Thymus (tissue), 11 donors: Measurements from ENCODE around the gene PDGFRB. TPM values are rescaled to one million over a fixed set of nuclear protein-coding genes. Genes with fewer than 3 reads are reported as not detected.

Experiments
- DNase-seq, 9 donors: peaks; one replicate each; pipeline ENCODE4 v3.0.0-alpha.2; 2013; ENCODE audit warnings: low spot score in 9 of 9, low read depth in 6 of 9, missing footprints in 1 of 9
- H3K27ac ChIP-seq, 2 donors: one replicate each; pipeline ENCODE4 v1.5.1; 2013; ENCODE audit warnings: control low read depth in 1 of 2, low read depth in 1 of 2, low read length in 1 of 2, mild to moderate bottlenecking in 1 of 2, moderate library complexity in 1 of 2
- H3K27me3 ChIP-seq, 2 donors: one replicate each; pipeline ENCODE4 v1.5.1; 2013; ENCODE audit warnings: low read length in 1 of 2; ENCODE audit not compliant: control insufficient read depth in 2 of 2, insufficient read depth in 1 of 2
- H3K36me3 ChIP-seq, 2 donors: one replicate each; pipeline ENCODE4 v1.5.1; 2013; ENCODE audit warnings: low read length in 1 of 2, mild to moderate bottlenecking in 1 of 2, moderate library complexity in 1 of 2; ENCODE audit not compliant: control insufficient read depth in 2 of 2, insufficient read depth in 2 of 2
- H3K4me1 ChIP-seq, 2 donors: one replicate each; pipeline ENCODE4 v1.5.1; 2013; ENCODE audit warnings: low read length in 2 of 2; ENCODE audit not compliant: control insufficient read depth in 2 of 2, insufficient read depth in 2 of 2
- H3K4me3 ChIP-seq, 2 donors: one replicate each; pipeline ENCODE4 v1.5.1; 2013; ENCODE audit warnings: low read length in 2 of 2, control low read depth in 1 of 2, mild to moderate bottlenecking in 1 of 2
- H3K9me3 ChIP-seq, 2 donors: one replicate each; pipeline ENCODE4 v1.5.1; 2013; ENCODE audit warnings: low read length in 1 of 2, mild to moderate bottlenecking in 1 of 2; ENCODE audit not compliant: control insufficient read depth in 2 of 2, insufficient read depth in 1 of 2
- WGBS: extraction: QIAGEN DNeasy Blood & Tissue Kit; methylation state at CpG from one replicate; pipeline ENCODE4 v1.1.7; 2013; 5-methylcytosine and 5-hydroxymethylcytosine counted together
- polyA plus RNA-seq: library from polyadenylated mRNA; stranded (reverse); fragments of 200-250 nt; gene quantifications from one replicate; pipeline ENCODE4 v1.2.3, GENCODE V29; 2013
- total RNA-seq: library from RNA; stranded (reverse); fragments of 120-200 nt; gene quantifications from one replicate; pipeline ENCODE4 v1.2.4, GENCODE V29; 2013
- donor health status: healthy.

PDGFRB gene
- total and polyA plus RNA-seq, 2 donors: 6.0 to 8.6 TPM

DNA sequence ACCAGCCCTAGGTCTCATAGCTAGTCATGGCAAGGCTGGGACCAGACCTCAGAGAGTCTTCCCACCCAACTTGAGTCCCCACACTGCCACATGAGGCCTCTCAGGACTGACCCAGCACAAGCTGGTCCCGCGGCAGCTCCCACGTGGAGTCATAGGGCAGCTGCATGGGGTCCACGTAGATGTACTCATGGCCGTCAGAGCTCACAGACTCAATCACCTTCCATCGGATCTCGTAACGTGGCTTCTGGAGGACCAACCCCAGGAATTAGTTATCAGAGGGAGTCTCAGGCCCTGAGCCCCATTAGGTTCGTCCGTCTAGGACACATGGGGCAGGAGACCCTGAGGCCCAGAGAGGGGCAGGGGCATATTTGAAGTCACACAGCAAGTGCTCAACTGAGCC, 30.3 kb downstream of the PDGFRB start:
- WGBS: 97% methylated on average over 10 of the region's 10 CpGs
- Histone ChIP-seq H3K27ac (no peak overlapping the region), H3K27me3 (no peaks in the 10 kb centered on the region), H3K4me1 (no peaks in the 10 kb centered on the region), H3K36me3 (no peaks in the 10 kb centered on the region), H3K4me3 (no peak overlapping the region), H3K9me3 (no peaks in the 10 kb centered on the region)
- no peak for DNase-seq

DNA sequence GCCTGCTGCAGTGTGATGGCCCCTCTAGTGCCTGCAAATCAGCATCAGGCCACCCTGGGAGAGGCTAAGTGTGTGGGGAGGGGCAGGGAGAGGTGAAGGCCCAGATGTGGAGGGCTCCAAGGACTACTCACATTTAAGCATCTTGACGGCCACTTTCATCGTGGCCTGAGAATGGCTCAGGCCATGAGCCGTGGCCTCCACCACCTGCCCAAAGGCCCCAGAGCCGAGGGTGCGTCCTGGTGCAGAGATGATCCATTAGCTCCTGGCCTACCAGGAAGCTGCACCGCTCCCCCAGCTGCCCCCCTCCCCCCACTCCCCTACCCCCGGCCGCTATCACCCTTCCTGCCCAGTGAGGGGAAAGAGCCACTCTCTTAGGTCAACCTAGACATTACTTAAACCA, 31.0 kb downstream of the PDGFRB start:
- H3K27me3 ChIP-seq: no peaks in the 10 kb centered on the region
- no peak for DNase-seq
- H3K4me1 ChIP-seq: no peaks in the 10 kb centered on the region
- no peak overlapping the region for H3K27ac ChIP-seq
- no peaks in the 10 kb centered on the region for H3K9me3 ChIP-seq
- H3K4me3 ChIP-seq: no peak overlapping the region
- 93% methylated on average over 8 of the region's 8 CpGs for WGBS
- no peaks in the 10 kb centered on the region for H3K36me3 ChIP-seq

DNA sequence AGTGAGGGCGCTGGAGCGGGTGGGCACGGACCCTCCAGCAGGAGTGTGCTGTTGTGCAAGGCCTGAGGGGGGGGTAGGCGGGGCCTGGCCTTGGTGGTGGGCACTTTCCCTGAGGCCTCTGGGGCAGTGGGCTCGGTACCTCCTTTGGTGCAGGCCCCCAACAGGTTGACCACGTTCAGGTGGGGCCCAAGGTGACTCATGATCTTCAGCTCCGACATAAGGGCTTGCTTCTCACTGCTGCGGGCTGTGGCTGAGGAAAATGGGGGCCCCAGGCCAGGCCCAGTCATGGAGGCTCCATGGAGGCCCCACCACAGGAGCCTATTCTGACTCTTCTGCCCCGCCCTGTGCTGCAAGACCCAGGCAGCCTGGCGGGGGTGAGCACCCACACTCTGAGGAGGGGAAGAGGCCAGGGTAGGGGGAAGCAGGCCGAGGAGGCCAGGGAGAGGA, 31.5 kb downstream of the PDGFRB start:
- H3K36me3 ChIP-seq: no peaks in the 10 kb centered on the region
- H3K9me3 ChIP-seq: no peaks in the 10 kb centered on the region
- H3K4me1 ChIP-seq: no peaks in the 10 kb centered on the region
- WGBS: 91% methylated on average over 11 of the region's 11 CpGs
- no peaks in the 10 kb centered on the region for H3K27me3 ChIP-seq
- DNase-seq: no peak
- no peak overlapping the region for H3K27ac ChIP-seq
- no peak overlapping the region for H3K4me3 ChIP-seq

DNA sequence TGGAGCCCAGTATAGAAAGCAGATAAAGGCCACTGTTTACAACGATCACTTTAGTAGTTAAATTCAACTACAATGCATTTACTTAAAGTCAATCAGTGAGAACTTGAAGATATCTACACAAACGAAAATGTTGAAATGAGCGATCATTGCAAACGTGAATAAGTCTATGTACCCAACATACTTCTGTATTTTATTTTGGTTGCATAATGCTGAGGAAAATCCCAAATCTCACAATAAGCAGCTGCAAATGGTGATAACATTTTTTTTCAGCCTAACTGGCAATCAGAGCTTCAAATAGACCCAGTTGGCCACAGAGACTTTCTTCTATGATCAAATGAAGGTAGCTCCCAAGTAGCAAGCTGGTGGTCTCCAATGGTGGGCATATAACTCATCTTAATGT, 32.1 kb downstream of the PDGFRB start:
- H3K9me3 ChIP-seq: no peaks in the 10 kb centered on the region
- WGBS: 89% methylated on average over 4 of the region's 4 CpGs
- H3K27me3 ChIP-seq: no peaks in the 10 kb centered on the region
- no peak overlapping the region for H3K4me3 ChIP-seq
- no peaks in the 10 kb centered on the region for H3K4me1 ChIP-seq
- H3K36me3 ChIP-seq: no peaks in the 10 kb centered on the region
- no peak for DNase-seq
- H3K27ac ChIP-seq: no peak overlapping the region

DNA sequence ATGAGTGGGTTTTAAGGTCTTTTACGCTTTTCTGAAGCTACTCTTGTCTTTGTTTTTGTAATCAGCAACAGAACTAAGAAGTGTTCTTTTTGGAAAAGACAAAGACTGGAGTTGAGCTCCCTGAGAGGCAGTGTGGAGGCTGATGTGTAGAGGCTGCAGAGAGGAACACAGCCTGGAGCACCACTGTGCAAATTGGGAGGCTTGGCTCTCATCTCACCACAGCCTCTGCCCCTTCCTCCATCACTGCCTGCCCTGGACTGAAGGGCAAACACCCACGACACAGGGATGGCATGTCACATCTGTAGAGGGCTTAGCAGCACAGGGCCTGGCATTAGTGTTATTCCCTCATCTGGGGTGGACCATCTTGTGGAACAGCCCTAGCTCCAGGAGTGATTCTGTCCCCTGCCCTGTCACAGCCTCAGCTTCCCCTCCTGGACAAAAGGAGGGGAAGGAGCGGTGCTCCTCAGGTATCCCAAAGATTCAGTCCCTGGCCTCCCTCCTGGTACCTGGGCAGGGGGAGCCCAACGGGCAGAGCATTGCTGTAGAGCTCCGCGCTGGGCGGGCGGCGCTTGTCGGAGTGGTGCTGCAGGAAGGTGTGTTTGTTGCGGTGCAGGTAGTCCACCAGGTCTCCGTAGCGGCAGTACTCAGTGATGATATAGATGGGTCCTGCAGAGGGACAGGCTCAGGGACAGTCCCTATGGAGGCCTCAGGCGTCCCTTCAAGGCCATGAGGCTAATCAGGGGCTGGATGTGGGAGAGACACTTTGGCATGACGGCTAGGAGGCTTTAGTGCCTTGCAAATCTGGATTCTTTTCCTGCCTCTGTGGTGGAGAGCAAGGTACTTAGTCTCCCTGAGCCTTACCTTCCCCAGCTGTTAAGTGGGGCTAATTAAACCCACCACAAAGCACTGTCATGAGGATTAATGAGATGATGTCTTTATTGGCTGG, 32.8 kb downstream of the PDGFRB start:
- no peak overlapping the region for H3K27ac ChIP-seq
- no peak overlapping the region for H3K4me3 ChIP-seq
- DNase-seq: no peak
- no peaks in the 10 kb centered on the region for H3K4me1 ChIP-seq
- no peaks in the 10 kb centered on the region for H3K27me3 ChIP-seq
- H3K36me3 ChIP-seq: no peaks in the 10 kb centered on the region
- WGBS: 96% methylated on average over 15 of the region's 15 CpGs
- H3K9me3 ChIP-seq: no peaks in the 10 kb centered on the region

DNA sequence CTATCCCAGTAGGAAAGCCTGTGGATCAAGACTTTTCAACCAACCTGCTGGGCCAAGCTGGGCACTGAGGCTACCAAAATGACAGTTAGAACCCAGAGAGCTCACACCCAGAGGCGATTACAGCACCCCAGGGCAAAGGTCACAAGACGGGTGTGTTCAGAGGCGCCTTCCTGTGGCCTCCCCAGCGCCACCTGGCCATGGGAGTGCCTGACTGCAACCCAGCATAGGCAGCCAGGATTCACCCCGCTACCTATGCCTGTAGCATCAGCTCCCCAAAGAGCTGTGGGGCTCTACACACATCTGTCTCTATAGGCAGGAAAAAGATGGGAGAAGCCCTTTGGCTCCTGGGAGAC, 33.5 kb downstream of the PDGFRB start:
- Histone ChIP-seq H3K4me3 (no peak overlapping the region), H3K27me3 (no peaks in the 10 kb centered on the region), H3K4me1 (no peaks in the 10 kb centered on the region), H3K9me3 (no peaks in the 10 kb centered on the region), H3K27ac (no peak overlapping the region), H3K36me3 (no peaks in the 10 kb centered on the region)
- peak in 2 of 9 donors; percentile 15 to 20 for DNase-seq
- 77% methylated on average over 5 of the region's 5 CpGs for WGBS

DNA sequence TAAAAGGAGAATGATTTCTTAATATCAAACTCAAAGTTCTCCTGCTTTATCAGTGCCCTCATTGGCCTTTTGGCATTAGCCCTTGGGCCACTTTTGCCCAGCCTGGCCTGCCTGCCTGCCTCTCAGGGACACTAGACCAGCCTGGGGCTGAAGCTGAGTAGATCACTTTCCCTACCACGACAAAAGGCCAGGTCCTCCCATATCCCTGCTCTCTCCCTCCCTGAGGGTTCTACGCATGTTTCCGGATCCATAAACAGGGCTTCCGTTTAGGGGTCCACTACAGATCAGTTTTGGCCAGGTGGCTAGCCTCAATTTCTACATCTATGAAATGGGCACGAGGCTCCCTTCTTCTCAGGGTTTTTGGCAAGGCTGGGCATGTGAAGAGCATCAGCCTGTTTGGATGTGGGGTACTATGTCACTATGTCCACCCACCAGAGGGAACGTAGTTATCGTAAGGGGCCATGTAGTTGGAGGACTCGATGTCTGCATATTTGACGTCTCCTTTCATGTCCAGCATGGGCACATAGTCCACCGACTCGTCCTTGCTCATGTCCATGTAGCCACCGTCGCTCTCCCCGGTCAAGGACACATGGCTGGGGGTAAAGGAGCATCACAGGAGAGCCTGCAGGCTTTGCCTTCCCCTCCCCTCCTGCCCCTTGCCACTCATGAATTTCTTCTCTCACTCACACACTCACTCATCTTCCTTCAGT, 34.0 kb downstream of the PDGFRB start:
- 97% methylated on average over 14 of the region's 14 CpGs for WGBS
- Histone ChIP-seq H3K27me3 (no peaks in the 10 kb centered on the region), H3K27ac (no peak overlapping the region), H3K4me1 (no peaks in the 10 kb centered on the region), H3K4me3 (no peak overlapping the region), H3K36me3 (no peaks in the 10 kb centered on the region), H3K9me3 (no peaks in the 10 kb centered on the region)
- no peak for DNase-seq

DNA sequence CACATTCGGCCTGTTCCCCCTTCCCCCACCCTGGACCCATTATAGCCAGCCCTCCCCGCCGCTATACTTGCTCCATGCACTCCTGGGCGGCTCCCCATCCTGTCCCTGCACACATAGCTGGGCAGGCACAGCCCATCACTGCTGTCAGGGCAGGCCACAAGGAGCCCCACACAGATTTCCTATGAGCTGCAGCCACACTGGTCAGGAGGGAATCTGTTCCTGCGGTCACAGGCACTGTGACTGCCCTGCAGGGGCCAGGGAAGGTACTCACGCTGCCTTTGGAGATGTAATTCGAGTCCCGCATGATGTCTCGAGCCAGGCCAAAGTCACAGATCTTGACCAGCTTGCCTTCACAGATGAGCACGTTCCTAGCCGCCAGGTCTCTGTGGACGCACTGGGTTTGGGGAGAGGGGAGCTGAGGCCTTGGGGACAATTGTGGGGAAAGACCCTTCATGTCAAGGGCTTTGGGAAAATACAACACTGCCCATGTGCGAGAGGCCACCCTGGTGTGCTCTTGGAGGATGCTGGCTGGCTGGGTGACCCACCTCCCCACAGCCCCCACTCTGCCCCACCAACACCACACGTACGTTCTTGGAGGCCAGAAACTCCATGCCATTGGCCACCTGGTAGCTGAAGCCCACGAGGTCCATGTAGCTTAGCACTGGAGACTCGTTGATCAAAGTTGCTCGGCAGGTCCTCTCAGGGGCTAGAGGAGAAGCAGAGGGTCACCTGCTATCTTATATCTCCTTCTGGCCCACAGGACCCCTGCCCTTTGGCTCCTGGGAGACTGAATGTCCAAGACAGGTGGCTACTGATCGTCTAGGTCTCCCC, 34.8 kb downstream of the PDGFRB start:
- DNase-seq: no peak
- Histone ChIP-seq H3K4me1 (no peaks in the 10 kb centered on the region), H3K4me3 (no peak overlapping the region), H3K9me3 (no peaks in the 10 kb centered on the region), H3K27me3 (no peaks in the 10 kb centered on the region), H3K36me3 (no peaks in the 10 kb centered on the region), H3K27ac (no peak overlapping the region)
- 90% methylated on average over 19 of the region's 19 CpGs for WGBS

DNA sequence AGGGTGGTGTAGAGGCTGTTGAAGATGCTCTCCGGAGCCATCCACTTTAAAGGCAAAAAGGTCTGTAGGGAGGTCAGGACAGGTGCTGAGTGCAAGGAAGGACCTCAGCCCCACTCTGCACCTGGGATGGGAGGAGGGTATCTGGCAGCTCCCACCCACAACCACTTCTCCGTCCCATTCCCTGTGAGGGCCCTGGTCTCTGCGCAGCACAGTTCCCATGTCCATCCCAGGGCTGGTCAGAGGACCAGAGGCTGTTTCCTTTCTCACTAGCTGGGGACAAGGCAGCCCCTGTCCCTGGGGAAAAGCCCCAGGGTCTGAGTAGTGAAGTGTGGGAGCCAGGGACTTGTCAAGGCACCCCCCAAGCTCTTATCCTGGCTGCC, 35.6 kb downstream of the PDGFRB start:
- Histone ChIP-seq H3K27me3 (no peaks in the 10 kb centered on the region), H3K27ac (no peak overlapping the region), H3K36me3 (no peaks in the 10 kb centered on the region), H3K9me3 (no peaks in the 10 kb centered on the region), H3K4me3 (no peak overlapping the region), H3K4me1 (no peaks in the 10 kb centered on the region)
- DNase-seq: no peak
- WGBS: 97% methylated on average over 3 of the region's 3 CpGs
